GM06990 (cell line): ENCODE measurements around the gene NSD1.

Source experiments
- DNase-seq: peaks from one replicate; pipeline ENCODE4 v3.0.0-alpha.2; 2011; ENCODE audit not compliant: insufficient read length; ENCODE audit errors: extremely low read depth
- H3K27me3 ChIP-seq: replicated peaks from 2 replicates; pipeline ENCODE4 v1.6.0; 2011; ENCODE audit warnings: low read length; ENCODE audit not compliant: control insufficient read depth, insufficient read depth
- H3K36me3 ChIP-seq: 2 replicates; pipeline ENCODE4 v1.5.1; 2011; ENCODE audit warnings: low read length; ENCODE audit not compliant: control insufficient read depth, insufficient read depth
- H3K4me3 ChIP-seq: replicated peaks from 2 replicates; pipeline ENCODE4 v1.5.1; 2011; ENCODE audit warnings: low read depth, mild to moderate bottlenecking, control low read depth, low read length
- TF ChIP-seq, protein P1 (sequence below): IDR thresholded peaks from 2 replicates; pipeline ENCODE4 v1.5.1; 2011; ENCODE audit warnings: low read length, control low read depth, mild to moderate bottlenecking, inconsistent platforms; ENCODE audit not compliant: insufficient read depth, poor library complexity, severe bottlenecking

Gene NSD1

DNA sequence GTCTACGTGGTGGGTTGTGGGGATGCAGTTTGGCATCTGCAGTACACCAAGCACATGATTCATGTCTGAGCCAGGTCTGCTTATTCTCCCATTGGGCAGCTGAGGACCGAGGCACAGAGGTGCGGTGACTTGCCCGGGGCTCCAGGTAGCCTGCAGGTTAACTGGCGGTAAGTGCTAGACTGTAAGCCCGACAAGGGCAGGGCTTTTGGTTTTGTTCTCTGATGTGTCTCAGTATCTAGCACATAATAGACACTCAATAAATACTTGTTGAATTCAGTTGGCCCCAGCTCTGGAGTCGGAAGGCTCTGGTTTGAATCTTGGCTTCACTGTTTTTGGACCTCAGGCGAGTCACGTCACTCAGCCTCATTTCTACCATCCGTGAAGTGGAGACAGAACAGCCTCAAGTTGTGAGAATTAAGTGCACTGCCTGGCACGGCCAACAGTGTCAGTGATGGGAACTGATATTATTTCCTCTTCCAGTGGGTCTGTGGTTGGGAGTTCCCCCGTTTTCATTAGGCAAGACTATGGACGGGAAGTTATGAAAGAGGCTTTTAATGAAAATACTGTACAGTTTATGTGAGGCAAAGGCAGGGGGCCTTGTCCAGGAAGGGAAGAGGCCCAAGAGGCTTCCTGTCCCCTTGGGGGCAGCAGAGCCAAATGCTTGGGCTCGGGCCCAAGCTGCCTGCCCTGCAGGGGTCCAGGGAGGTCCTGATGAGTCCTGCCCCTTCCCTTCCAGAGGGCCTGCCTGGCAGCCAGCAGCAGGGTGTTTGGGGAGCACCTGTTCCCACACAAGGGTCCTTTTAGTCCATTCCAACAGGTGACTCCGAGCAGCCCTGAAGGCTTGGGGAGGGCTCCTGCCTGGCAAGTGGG, 173.3 kb downstream of the NSD1 start:
- peaks cover 12% of the 10 kb centered on the region for H3K36me3 ChIP-seq
- DNase-seq: no peak
- H3K4me3 ChIP-seq: no peak overlapping the region
- H3K27me3 ChIP-seq: no peaks in the 10 kb centered on the region
- TF ChIP-seq, protein P1, sequence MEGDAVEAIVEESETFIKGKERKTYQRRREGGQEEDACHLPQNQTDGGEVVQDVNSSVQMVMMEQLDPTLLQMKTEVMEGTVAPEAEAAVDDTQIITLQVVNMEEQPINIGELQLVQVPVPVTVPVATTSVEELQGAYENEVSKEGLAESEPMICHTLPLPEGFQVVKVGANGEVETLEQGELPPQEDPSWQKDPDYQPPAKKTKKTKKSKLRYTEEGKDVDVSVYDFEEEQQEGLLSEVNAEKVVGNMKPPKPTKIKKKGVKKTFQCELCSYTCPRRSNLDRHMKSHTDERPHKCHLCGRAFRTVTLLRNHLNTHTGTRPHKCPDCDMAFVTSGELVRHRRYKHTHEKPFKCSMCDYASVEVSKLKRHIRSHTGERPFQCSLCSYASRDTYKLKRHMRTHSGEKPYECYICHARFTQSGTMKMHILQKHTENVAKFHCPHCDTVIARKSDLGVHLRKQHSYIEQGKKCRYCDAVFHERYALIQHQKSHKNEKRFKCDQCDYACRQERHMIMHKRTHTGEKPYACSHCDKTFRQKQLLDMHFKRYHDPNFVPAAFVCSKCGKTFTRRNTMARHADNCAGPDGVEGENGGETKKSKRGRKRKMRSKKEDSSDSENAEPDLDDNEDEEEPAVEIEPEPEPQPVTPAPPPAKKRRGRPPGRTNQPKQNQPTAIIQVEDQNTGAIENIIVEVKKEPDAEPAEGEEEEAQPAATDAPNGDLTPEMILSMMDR: peak; percentile 24

DNA sequence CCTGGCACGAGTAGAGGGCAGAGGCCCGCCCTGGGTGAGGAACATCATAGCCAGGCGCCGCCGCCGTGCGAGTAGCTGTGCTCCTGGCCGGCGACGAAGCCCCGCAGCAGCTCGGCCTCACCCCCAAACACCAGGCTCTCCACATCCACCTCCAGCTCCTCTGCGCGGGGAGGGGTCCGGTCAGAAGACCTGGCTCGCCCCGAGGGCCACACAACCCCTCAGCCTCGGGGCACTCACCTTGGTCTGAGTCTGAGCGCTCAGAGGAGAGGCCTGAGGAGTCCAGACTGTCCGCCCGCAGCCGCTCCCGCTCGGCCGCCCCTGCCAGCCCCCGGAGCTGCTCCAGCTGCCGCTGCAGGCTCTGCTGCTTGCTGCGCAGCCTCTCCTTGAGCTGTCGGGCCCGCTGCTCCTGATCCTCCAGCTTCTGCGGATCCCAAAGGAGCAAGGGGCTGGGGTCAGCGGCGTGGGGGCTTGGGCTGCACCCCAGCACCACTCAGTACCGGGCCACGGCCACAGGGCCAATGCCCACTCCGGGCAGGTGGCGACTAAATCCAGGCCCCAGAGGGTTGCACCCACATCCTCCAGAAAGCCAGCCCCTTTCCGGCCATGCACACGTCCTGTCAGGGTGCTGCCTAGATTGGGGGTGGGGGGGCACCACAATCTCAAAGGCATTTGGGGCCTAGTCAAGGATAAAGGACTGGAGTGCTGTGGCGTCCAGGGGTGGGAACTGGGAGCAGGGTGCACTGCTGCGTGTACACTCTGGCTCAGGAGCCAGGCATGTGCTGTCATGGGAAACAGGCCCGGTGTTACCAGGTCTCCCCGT, 174.2 kb downstream of the NSD1 start:
- Histone ChIP-seq H3K36me3 (peaks cover 12% of the 10 kb centered on the region), H3K27me3 (no peaks in the 10 kb centered on the region), H3K4me3 (no peak overlapping the region)
- no peak for DNase-seq
- TF ChIP-seq, protein P1: no peak

DNA sequence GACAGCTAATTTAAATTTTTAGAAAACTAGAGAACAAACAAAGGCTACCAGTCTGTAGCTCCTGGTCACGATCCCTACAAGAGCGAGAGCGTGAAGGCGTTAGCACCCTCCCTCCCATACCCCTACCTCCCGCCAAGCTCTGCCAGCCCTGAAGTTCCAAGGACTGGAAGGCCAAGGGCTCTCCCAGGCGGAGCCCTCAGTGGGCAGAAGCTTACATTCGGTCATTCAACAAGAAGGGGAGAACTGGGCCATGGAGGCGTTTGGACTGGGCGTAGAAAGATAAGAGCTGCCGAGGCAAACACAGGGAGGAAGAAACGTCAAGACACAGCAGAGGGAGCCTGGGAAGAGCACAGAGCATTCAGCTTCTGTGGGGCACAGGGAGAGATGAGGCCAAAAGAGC, 175.2 kb downstream of the NSD1 start:
- peaks cover 12% of the 10 kb centered on the region for H3K36me3 ChIP-seq
- TF ChIP-seq, protein P1: no peak
- H3K27me3 ChIP-seq: no peaks in the 10 kb centered on the region
- no peak overlapping the region for H3K4me3 ChIP-seq
- DNase-seq: no peak

DNA sequence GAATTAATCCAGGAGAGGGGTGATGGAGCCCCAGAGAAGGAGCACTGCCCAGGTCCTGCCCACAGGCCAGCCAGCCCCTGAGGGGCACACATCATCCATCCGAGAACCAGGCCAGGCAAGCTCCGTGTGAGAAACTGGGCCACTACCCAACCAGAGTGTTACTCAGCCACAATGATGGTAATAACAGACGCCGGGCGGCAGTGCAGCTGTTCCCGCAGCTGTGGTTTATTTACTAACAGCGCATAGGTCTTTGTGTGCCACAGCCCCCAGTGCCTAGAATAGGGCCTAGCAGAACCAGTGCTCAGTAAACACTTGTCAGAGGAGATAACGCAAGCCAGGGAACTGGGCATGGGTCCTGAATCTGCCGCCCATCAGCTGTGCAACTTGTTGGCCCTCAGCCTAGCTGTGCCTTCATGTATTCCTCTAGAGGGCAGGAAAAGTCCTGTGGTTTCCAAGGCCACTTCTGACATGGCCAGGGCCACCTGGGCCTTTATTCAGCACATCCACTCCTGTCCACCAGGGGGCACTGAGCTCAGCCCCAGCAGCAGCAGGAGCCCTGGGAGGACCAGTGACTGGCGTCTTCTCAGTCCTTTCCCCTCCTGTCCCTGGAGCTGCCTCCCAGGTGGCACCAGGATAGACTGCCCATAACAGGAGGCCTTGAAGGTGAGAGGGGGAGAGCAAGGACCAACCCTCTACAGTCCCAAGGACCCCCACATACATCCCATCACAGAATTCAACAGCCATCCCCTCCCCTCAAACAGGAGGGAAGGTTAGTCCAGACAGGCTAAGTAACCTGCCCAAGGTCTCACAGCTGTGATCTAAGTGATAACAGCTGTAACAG, 176.0 kb downstream of the NSD1 start:
- H3K36me3 ChIP-seq: peaks cover 12% of the 10 kb centered on the region
- no peaks in the 10 kb centered on the region for H3K27me3 ChIP-seq
- DNase-seq: peak; percentile 72
- H3K4me3 ChIP-seq: no peak overlapping the region
- TF ChIP-seq, protein P1: peak; percentile 95

DNA sequence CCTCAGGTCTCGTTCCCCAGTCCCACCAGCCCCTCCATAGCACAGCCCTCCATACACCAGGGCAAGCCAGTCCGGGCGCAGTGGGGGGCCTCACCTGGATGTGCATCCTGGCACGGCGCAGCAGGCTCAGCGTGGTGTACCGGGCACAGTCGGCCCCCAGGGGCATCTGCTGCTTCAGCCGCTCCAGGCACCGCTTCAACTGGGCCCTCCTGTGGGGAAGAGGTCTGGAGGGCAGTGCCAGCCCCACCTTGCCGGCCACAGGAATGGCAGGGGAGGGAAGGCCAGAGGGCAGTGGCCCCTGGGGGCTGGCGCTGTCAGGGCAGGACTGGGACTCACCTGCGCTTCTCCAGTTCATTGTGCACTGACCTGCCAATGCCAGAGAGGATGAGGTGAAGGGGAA, 176.8 kb downstream of the NSD1 start:
- H3K4me3 ChIP-seq: no peak overlapping the region; the same call in 1 of the 2 replicates
- no peak for DNase-seq
- no peaks in the 10 kb centered on the region for H3K27me3 ChIP-seq
- peaks cover 12% of the 10 kb centered on the region for H3K36me3 ChIP-seq
- TF ChIP-seq, protein P1: no peak
